HG03175 (cell line): ENCODE data around the gene RNPEPL1.
"Not testable (repeated sequence)": the region's sequence is repeated elsewhere in the genome, so short reads cannot be mapped to it uniquely, and the experiment has no call there.

Experiments used
- ATAC-seq: cut with Tn5 transposase; IDR thresholded peaks from one replicate; pipeline ENCODE4 v1.9.1; 2021; ENCODE audit warnings: mild to moderate bottlenecking, moderate library complexity; ENCODE audit not compliant: unreplicated experiment

The RNPEPL1 gene

GRCh38 chr2:240567872-240568677, at the start of gene RNPEPL1:
Gene RNPEPL1 (plus strand): TSS chr2:240568484. CDS start chr2:240568587, 103 bp downstream.
- ATAC-seq = peak; percentile 38

GRCh38 chr2:240518981-240519380, 49.3 kb upstream of the RNPEPL1 start:
- no peak for ATAC-seq

DNA sequence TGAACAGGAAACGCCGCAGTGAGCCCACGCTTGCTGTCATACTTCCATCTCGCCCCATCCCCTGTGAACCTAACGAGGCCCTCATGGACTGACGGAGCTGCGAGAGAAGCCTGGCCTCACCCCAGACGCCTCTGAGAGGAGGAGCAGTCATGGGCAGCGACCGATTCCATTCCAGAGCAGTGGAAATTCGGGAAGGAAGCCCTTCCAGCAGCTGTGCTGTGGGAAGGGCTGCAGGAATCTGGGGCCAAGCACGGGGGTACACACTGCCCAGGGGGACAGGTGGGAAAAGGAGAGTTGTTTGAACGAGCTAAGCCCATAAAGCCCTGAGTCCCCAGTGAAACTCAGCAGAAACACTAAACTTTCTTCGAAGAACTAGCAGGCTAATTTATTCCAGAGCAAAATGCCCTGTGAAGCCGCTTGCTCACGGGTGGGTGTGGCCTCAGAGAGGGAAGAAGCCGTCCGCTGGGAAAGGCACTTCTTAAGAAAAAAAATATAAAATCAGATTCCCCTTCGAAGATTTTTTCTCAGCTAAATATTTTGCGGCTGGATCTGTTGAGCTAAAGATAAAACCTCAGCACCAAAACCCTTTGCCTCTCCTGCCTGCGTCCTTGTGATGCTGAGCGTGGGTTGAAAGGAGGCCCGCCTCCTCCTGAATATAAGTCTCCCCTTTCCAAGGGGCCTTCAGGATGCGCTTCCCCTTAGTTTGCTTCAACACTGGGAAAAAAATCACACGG, 48.7 kb upstream of the RNPEPL1 start:
- no peak for ATAC-seq

DNA sequence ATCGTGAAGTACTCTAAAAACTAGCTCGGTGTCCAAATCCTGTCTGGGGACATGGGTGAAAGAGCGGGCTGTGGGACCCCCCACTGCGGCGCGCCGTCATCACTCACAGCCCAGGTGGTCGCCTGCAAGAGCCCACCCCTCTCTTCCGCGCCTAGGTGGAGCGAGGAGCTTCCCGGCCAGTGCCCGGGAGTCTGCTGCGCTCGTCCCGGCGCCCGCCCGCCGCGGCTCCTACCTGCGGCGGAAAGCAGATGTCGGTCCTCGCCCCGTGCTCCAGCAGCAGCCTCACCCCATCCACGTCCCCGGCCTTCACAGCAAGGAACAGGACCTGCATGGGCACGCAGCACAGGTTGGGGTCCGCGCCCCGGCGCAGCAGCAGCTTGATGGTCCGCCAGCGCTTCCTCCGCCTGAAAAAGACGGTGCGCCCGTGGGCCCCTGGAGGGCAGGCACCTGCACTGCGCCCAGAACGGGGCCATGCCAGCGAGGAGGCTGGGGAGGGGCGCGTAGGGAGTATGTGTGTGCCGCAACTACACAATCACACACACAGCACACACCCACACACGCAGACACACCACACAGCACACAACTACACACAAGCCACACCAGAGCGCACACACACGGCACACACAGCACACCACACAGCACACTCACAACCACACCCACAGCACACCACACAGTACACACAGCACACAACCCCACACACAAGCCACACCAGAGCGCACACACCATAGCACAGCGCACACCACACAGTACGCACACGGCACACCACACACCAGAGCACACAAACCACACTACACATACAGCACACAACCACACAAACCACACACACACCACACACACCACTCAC, 47.9 kb upstream of the RNPEPL1 start:
- ATAC-seq = no peak

DNA sequence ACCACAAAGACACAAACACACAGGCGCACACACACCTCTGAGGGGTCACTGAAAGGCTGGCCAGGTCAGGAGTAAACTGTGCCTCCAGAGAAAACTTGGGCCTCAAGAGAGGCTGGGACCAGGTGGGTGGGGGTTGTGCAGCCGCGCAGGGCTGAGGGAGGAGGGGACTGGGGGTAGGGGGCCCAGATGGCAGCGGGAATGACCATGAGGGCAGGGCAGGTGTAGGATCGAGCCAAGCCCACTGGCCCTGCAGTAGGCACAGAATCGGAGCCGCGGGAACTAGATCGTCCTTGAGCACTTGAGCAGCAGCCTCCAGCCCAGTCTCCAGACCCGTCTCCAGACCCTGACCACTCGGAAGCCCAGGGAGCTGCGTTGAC, 47.3 kb upstream of the RNPEPL1 start:
- no peak for ATAC-seq

GRCh38 chr2:240521885-240522284, 46.4 kb upstream of the RNPEPL1 start:
- not testable (repeated sequence) for ATAC-seq

DNA sequence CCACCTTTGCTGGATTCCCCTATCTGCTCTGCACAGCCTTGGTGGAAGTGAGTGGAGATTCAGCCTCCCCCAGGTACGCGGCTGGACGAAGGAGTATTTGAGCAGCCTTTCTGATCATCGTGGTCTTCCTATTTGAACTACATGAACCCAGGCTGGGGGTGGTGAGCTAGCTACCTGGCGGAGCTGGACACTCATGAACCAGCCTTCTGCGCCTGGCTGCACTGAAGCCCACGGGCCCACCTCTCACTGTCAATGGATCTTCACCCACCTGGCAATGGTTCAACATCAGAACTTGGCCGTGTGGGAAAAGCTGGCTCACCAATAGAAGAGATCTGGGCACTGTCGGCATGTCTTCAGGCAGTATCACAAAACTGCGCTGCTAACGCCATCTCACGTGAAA, 45.9 kb upstream of the RNPEPL1 start:
- ATAC-seq = no peak

DNA sequence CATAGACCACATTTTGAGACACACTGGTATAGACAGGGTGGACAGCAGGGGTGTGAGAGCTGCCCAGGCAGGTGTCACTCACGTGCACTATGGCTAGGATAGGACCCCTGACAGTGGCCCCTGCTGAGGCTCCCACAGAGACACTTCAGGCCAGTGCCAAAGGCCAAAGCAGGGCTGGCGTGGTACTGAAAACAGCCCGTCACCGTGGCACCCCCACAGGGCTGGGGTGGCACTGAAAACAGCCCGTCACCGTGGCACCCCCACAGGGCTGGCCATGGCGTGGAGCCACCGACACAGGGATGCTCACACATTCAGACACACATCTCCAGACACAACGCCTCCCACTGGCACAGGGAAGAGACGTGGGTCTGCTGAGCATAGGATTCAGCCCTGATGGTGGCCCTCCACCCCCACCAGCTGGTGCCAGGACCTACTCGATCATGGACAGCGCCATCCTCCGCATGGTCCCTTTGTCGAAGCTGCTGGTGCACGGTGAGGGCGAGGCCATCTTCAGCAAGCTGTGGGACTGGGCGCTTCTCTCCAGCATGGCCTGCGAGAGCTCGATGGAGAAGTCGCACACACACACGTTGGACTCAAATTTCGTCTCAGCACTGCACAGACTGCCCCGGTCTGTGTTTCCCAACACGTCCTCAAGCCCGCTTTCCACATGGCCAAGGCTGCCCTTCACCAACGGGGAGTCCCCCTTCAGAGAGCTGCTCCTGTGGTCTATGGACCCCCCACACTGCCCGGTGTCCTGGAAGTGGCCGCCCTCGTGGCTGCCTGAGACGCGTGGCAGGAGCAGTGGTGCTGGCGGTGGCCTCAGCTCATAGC, 44.6 kb upstream of the RNPEPL1 start:
- ATAC-seq = no peak

GRCh38 chr2:240524963-240525718, 43.1 kb upstream of the RNPEPL1 start:
- no peak for ATAC-seq

DNA sequence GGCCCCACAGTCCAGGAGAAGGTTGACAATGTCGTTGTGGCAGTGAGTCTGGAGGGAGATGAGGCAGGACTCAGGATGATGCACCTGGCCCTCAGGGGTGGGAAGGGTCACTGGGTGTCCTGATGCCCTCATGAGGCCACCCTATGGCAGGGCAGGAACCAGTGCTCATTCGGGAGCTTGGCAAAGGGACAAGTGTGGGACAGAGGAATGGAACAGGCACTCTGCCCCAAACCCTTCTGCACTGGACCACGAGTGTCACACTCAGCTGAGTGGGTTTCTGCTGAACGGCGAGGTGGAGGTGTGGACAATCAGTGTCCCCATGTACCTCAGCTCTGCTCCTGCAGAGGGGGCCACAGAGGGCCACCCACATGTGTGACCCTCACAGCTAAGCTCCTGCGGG, 42.5 kb upstream of the RNPEPL1 start:
- ATAC-seq = no peak

GRCh38 chr2:240526521-240526920, 41.8 kb upstream of the RNPEPL1 start:
- no peak for ATAC-seq

DNA sequence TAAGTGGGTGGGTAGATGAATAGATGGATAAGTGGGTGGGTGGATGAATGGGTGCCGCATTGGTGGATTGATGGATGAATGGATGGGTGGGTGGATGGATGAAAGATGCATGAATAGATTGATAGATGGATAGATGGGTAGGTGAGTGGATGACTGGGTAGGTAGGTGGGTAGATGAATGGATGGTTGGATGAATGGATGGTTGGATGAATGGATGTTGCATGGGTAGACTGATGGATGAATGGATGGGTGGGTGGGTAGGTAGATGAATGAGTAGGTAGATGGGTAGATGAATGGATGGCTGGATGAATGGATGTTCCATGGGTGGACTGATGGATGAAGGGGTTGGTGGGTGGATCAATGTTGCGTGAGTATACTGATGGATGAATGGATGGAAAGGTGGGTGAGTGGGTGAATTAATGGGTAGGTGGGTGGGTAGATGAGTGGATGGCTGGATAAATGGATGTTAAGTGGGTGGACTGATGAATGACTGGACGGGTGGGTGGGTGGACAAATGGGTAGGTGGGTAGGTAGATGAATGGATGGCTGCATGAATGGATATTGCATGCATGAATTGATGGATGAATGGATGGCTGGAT, 41.0 kb upstream of the RNPEPL1 start:
- no peak for ATAC-seq

GRCh38 chr2:240528406-240529040, 39.8 kb upstream of the RNPEPL1 start:
- no peak for ATAC-seq

- ATAC-seq = no peak
Measured at GRCh38 chr2:240529344-240529999, 38.8 kb upstream of the RNPEPL1 start.

GRCh38 chr2:240530181-240530580, 38.1 kb upstream of the RNPEPL1 start:
- ATAC-seq = no peak

DNA sequence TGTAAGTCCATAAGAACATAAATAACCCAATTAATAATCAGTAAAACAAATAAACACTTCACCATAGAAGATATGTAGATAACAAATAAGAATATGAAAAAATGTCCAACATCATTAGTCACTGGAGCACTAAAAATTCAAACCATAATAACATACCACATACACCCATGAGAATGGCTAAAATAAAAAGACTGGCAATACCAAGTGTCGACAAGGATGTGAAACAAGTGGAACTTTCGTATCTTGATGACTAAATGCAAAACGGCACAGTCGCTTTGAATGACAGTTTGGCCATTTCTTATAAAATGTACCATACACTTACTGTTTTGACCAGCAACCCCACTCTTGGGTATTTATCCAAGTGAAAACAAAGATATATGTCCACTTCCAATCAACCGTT, 37.2 kb upstream of the RNPEPL1 start:
- no peak for ATAC-seq

- ATAC-seq = no peak
Measured at GRCh38 chr2:240532031-240532775, 36.1 kb upstream of the RNPEPL1 start.
